ENCODE measurements around the gene CLNK. TPM values are rescaled to one million over a fixed set of nuclear protein-coding genes. Genes with fewer than 3 reads are reported as not detected.

Gene CLNK
- total and polyA plus RNA-seq, 5 donors from 2014 or later = 0.67 to 4.5 (median 2.5) TPM

DNA sequence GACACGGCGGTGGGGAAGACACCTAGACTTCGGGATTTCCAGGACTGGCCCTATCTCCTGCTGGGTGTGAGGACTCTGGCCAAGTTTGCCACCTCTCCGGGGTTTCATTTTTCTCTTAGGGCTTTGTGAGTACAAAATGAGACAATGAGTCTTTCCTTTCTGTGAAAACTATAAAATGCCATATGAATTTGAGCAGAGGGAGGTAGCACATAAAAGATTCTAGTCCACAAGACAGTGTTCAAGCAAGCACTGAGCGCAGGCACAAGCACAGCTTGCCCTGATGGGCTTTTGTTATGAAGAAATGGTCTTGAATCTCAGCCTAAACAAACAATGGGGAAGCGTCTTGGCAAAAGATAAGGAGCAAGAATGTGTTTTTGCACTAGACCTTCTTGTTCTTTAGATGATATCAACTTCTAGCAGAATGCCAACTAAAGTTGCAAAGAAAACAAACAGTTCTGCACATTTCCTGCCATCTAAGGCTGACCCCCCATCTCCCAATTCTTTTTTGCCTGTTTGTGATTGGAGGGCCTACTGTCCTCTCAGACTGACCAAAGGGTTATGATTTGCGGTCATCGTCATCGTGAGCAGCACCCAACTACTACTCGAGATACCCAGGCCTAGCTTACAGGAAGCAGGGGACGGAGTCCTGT lies 154.3 kb downstream of the CLNK start:
- Mint-ChIP-seq H3K36me3 (no peaks in the 10 kb centered on the region), H3K9me3 (no peaks in the 10 kb centered on the region), H3K4me1 (no peaks in the 10 kb centered on the region), H3K27me3 (peaks cover 10% of the 10 kb centered on the region), H3K4me3 (no peak overlapping the region), H3K27ac (no peak overlapping the region)
- DNase-seq (no peak), ATAC-seq (ENCODE audit: low read depth in 2 of 2) (no peak)
- Histone ChIP-seq H3K4me3 (ENCODE audit: low read depth, low read length) (no peak overlapping the region), H3K9me3 (ENCODE audit: control insufficient read depth in 2 of 2, low read length in 2 of 2) (no peaks in the 10 kb centered on the region), H3K27me3 (ENCODE audit: control insufficient read depth, insufficient read depth, low read length) (peaks cover 6% of the 10 kb centered on the region), H3K36me3 (ENCODE audit: control insufficient read depth, insufficient read depth, low read length) (no peaks in the 10 kb centered on the region), H3K4me1 (ENCODE audit: control insufficient read depth, insufficient read depth, low read length, poor library complexity, severe bottlenecking) (no peaks in the 10 kb centered on the region), H3K27ac (ENCODE audit: insufficient read depth, low read length, poor library complexity, severe bottlenecking) (no peak overlapping the region)

DNA sequence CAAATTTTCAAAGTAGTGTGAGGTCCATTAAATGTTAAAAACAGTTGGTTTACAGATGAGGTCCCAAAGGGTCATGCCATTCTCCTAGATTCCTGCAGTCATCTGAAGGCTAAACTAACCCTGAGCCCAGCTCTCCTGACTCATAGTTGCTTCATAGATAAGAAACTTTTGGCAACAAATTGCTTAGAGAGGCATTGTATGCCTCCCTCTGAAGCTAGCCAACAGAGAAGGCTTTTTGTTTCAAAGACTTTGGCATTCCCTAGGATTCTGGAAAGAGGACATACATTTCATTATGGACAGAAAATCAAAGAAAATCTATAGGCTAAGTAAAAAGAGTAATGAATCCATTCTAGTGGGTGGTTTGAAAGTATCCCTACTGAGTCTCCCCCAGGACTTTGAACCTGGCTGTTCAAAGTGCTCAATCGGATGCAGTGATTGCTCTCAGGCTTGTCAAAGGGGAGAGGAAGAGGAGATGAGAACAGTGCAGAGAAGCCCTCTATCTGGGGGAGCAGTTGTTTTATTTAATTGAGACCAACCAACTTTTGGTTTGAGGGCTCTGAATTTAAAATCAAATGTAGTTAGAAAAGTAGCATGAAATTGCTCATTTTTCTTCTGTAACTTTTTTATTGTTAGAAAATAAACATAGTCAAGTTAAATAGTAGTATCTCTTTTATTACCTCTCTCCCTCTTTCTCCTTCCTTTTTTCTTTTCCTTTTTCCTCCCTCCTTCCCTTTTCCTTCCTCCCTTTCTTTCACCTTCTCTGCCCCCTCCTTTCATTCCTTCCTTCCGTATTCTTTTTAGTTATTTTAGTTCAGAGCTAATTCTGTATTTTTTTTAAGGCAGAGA lies 155.1 kb downstream of the CLNK start:
- ATAC-seq (ENCODE audit: low read depth in 2 of 2) = no peak
- Mint-ChIP-seq H3K4me3 (no peak overlapping the region), H3K27me3 (peaks cover 5% of the 10 kb centered on the region), H3K4me1 (no peaks in the 10 kb centered on the region), H3K9me3 (no peaks in the 10 kb centered on the region), H3K36me3 (no peaks in the 10 kb centered on the region), H3K27ac (no peak overlapping the region)
- peaks cover 6% of the 10 kb centered on the region for H3K27me3 ChIP-seq (ENCODE audit: control insufficient read depth, insufficient read depth, low read length)
- H3K36me3 ChIP-seq (ENCODE audit: control insufficient read depth, insufficient read depth, low read length) = no peaks in the 10 kb centered on the region
- H3K27ac ChIP-seq (ENCODE audit: insufficient read depth, low read length, poor library complexity, severe bottlenecking) = no peak overlapping the region
- DNase-seq = no peak
- H3K9me3 ChIP-seq (ENCODE audit: control insufficient read depth in 2 of 2, low read length in 2 of 2) = no peaks in the 10 kb centered on the region
- no peak overlapping the region for H3K4me3 ChIP-seq (ENCODE audit: low read depth, low read length)
- H3K4me1 ChIP-seq (ENCODE audit: control insufficient read depth, insufficient read depth, low read length, poor library complexity, severe bottlenecking) = no peaks in the 10 kb centered on the region

DNA sequence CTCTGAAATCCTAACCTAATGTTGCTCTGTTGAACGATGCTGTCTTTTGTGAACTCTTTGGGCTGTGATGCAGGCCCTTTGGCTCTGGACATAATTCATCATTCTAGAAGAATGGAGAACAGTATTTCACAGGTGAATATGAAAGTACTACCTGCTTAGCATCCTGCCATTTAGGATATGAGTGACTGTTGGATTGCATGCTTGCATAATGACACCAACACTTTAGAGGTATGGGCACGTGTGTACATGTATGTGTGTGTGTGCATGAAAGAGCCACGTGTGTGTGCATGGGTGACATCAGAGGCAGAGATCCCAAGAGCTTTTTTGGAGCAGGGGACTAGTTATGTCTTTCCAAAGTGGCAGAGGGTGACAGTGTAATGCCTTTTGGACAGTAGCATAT lies 157.1 kb downstream of the CLNK start:
- Histone ChIP-seq H3K4me1 (ENCODE audit: control insufficient read depth, insufficient read depth, low read length, poor library complexity, severe bottlenecking) (no peaks in the 10 kb centered on the region), H3K9me3 (ENCODE audit: control insufficient read depth in 2 of 2, low read length in 2 of 2) (no peaks in the 10 kb centered on the region), H3K27ac (ENCODE audit: insufficient read depth, low read length, poor library complexity, severe bottlenecking) (no peak overlapping the region), H3K27me3 (ENCODE audit: control insufficient read depth, insufficient read depth, low read length) (peaks cover 4% of the 10 kb centered on the region), H3K4me3 (ENCODE audit: low read depth, low read length) (no peak overlapping the region), H3K36me3 (ENCODE audit: control insufficient read depth, insufficient read depth, low read length) (no peaks in the 10 kb centered on the region)
- H3K9me3 Mint-ChIP-seq = no peaks in the 10 kb centered on the region
- DNase-seq = no peak
- H3K4me3 Mint-ChIP-seq = no peak overlapping the region
- H3K36me3 Mint-ChIP-seq = no peaks in the 10 kb centered on the region
- no peaks in the 10 kb centered on the region for H3K4me1 Mint-ChIP-seq
- peaks cover 5% of the 10 kb centered on the region for H3K27me3 Mint-ChIP-seq
- ATAC-seq (ENCODE audit: low read depth in 2 of 2) = no peak
- no peak overlapping the region for H3K27ac Mint-ChIP-seq

GRCh38 chr4:10526429-10527222 lies 157.9 kb downstream of the CLNK start:
- no peak overlapping the region for H3K27ac ChIP-seq (ENCODE audit: insufficient read depth, low read length, poor library complexity, severe bottlenecking)
- DNase-seq (no peak), ATAC-seq (ENCODE audit: low read depth in 2 of 2) (no peak)
- Mint-ChIP-seq H3K36me3 (no peaks in the 10 kb centered on the region), H3K27me3 (peaks cover 5% of the 10 kb centered on the region), H3K27ac (no peak overlapping the region), H3K9me3 (no peaks in the 10 kb centered on the region), H3K4me3 (no peak overlapping the region), H3K4me1 (no peaks in the 10 kb centered on the region)
- H3K36me3 ChIP-seq (ENCODE audit: control insufficient read depth, insufficient read depth, low read length) = no peaks in the 10 kb centered on the region
- no peaks in the 10 kb centered on the region for H3K4me1 ChIP-seq (ENCODE audit: control insufficient read depth, insufficient read depth, low read length, poor library complexity, severe bottlenecking)
- H3K27me3 ChIP-seq (ENCODE audit: control insufficient read depth, insufficient read depth, low read length) = peaks cover 4% of the 10 kb centered on the region
- H3K4me3 ChIP-seq (ENCODE audit: low read depth, low read length) = no peak overlapping the region
- no peaks in the 10 kb centered on the region for H3K9me3 ChIP-seq (ENCODE audit: control insufficient read depth in 2 of 2, low read length in 2 of 2)

- H3K27me3 ChIP-seq (ENCODE audit: control insufficient read depth, insufficient read depth, low read length) = no peaks in the 10 kb centered on the region
- H3K4me3 ChIP-seq (ENCODE audit: low read depth, low read length) = no peak overlapping the region
- H3K27me3 Mint-ChIP-seq = no peaks in the 10 kb centered on the region
- H3K4me1 ChIP-seq (ENCODE audit: control insufficient read depth, insufficient read depth, low read length, poor library complexity, severe bottlenecking) = no peaks in the 10 kb centered on the region
- H3K27ac Mint-ChIP-seq = no peak overlapping the region
- DNase-seq = no peak
- H3K4me3 Mint-ChIP-seq = no peak overlapping the region
- no peaks in the 10 kb centered on the region for H3K9me3 ChIP-seq (ENCODE audit: control insufficient read depth in 2 of 2, low read length in 2 of 2)
- H3K4me1 Mint-ChIP-seq = no peaks in the 10 kb centered on the region
- no peak for ATAC-seq (ENCODE audit: low read depth in 2 of 2)
- H3K9me3 Mint-ChIP-seq = no peaks in the 10 kb centered on the region
- no peaks in the 10 kb centered on the region for H3K36me3 ChIP-seq (ENCODE audit: control insufficient read depth, insufficient read depth, low read length)
- H3K27ac ChIP-seq (ENCODE audit: insufficient read depth, low read length, poor library complexity, severe bottlenecking) = no peak overlapping the region
- no peaks in the 10 kb centered on the region for H3K36me3 Mint-ChIP-seq
Observed at GRCh38 chr4:10524196-10524833, 160.3 kb downstream of the CLNK start.

GRCh38 chr4:10521424-10521823 lies 163.1 kb downstream of the CLNK start:
- Mint-ChIP-seq H3K27me3 (no peaks in the 10 kb centered on the region), H3K4me3 (no peak overlapping the region), H3K4me1 (no peaks in the 10 kb centered on the region), H3K9me3 (no peaks in the 10 kb centered on the region), H3K36me3 (no peaks in the 10 kb centered on the region), H3K27ac (no peak overlapping the region)
- no peak overlapping the region for H3K4me3 ChIP-seq (ENCODE audit: low read depth, low read length)
- no peaks in the 10 kb centered on the region for H3K9me3 ChIP-seq (ENCODE audit: control insufficient read depth in 2 of 2, low read length in 2 of 2)
- DNase-seq (no peak), ATAC-seq (ENCODE audit: low read depth in 2 of 2) (no peak)
- no peaks in the 10 kb centered on the region for H3K4me1 ChIP-seq (ENCODE audit: control insufficient read depth, insufficient read depth, low read length, poor library complexity, severe bottlenecking)
- H3K27me3 ChIP-seq (ENCODE audit: control insufficient read depth, insufficient read depth, low read length) = no peaks in the 10 kb centered on the region
- H3K36me3 ChIP-seq (ENCODE audit: control insufficient read depth, insufficient read depth, low read length) = no peaks in the 10 kb centered on the region
- H3K27ac ChIP-seq (ENCODE audit: insufficient read depth, low read length, poor library complexity, severe bottlenecking) = no peak overlapping the region

GRCh38 chr4:10509733-10510132 lies 174.8 kb downstream of the CLNK start:
- Mint-ChIP-seq H3K27ac (no peak overlapping the region), H3K4me1 (peaks cover 0 to 4% (median 0%) of the 10 kb centered on the region in 4 donors), H3K4me3 (no peak overlapping the region), H3K9me3 (peaks cover 0 to 7% (median 0%) of the 10 kb centered on the region in 7 donors), H3K27me3 (peaks cover 4% of the 10 kb centered on the region), H3K36me3 (no peaks in the 10 kb centered on the region)
- Histone ChIP-seq H3K27me3 (ENCODE audit: control insufficient read depth, insufficient read depth, low read length) (no peaks in the 10 kb centered on the region), H3K4me1 (ENCODE audit: control insufficient read depth, insufficient read depth, low read length, poor library complexity, severe bottlenecking) (no peaks in the 10 kb centered on the region), H3K36me3 (ENCODE audit: control insufficient read depth, insufficient read depth, low read length) (no peaks in the 10 kb centered on the region), H3K9me3 (ENCODE audit: control insufficient read depth in 2 of 2, low read length in 2 of 2) (peaks cover 0 to 2% of the 10 kb centered on the region in 2 experiments), H3K4me3 (ENCODE audit: low read depth, low read length) (no peak overlapping the region), H3K27ac (ENCODE audit: insufficient read depth, low read length, poor library complexity, severe bottlenecking) (no peak overlapping the region)
- DNase-seq (no peak), ATAC-seq (ENCODE audit: low read depth in 2 of 2) (no peak)
